Neural progenitor cell (in vitro differentiated cells): ENCODE results near the gene COX6A2. TPM values are rescaled to one million over a fixed set of nuclear protein-coding genes. Genes with fewer than 3 reads are reported as not detected.

Experiments used
- DNase-seq: peaks from one replicate; pipeline ENCODE4 v3.0.0-alpha.2; 2016; ENCODE audit warnings: low spot score
- H2AFZ ChIP-seq: fragments of 200-600 bp; sonication (generic); replicated peaks from 2 replicates; pipeline ENCODE4 v1.6.1; 2016; ENCODE audit warnings: antibody characterized with exemption
- H3F3A ChIP-seq: fragments of 200-600 bp; sonication (generic); 2 replicates; pipeline ENCODE4 v1.6.1; 2016; ENCODE audit warnings: antibody characterized with exemption, low read depth
- H3K27ac ChIP-seq: fragments of 200-600 bp; sonication (generic); 2 replicates; pipeline ENCODE4 v1.5.1; 2016; ENCODE audit warnings: mild to moderate bottlenecking
- H3K27me3 ChIP-seq: fragments of 200-600 bp; sonication (generic); 2 replicates; pipeline ENCODE4 v1.6.1; 2016; ENCODE audit warnings: mild to moderate bottlenecking, moderate library complexity
- H3K36me3 ChIP-seq: fragments of 200-600 bp; sonication (generic); 2 replicates; pipeline ENCODE4 v1.5.1; 2016
- H3K4me1 ChIP-seq: fragments of 200-600 bp; sonication (generic); 2 replicates; pipeline ENCODE4 v1.6.1; 2016; ENCODE audit warnings: mixed run types
- H3K4me2 ChIP-seq: fragments of 200-600 bp; sonication (generic); 2 replicates; pipeline ENCODE4 v1.6.1; 2016
- H3K4me3 ChIP-seq: fragments of 200-600 bp; sonication (generic); 2 replicates; pipeline ENCODE4 v1.5.1; 2016
- H3K79me2 ChIP-seq: fragments of 200-600 bp; sonication (generic); 2 replicates; pipeline ENCODE4 v1.6.1; 2016; ENCODE audit warnings: low read depth
- H3K9ac ChIP-seq: fragments of 200-600 bp; sonication (generic); 2 replicates; pipeline ENCODE4 v1.6.1; 2016
- H3K9me3 ChIP-seq: fragments of 200-600 bp; sonication (generic); 2 replicates; pipeline ENCODE4 v1.5.1; 2016; ENCODE audit warnings: low read depth
- H4K20me1 ChIP-seq: fragments of 200-600 bp; sonication (generic); 2 replicates; pipeline ENCODE4 v1.6.1; 2016; ENCODE audit warnings: low read depth
- H3K27ac Mint-ChIP-seq: 3 replicates; pipeline ENCODE4 v1.8.0; 2021; ENCODE audit warnings: mixed read lengths
- H3K27me3 Mint-ChIP-seq: 2 replicates; pipeline ENCODE4 v1.8.0; 2022; ENCODE audit warnings: low read depth, mild to moderate bottlenecking, inconsistent platforms, moderate library complexity, mixed read lengths; ENCODE audit not compliant: insufficient read depth
- H3K36me3 Mint-ChIP-seq: 3 replicates; pipeline ENCODE4 v1.8.0; 2021; ENCODE audit warnings: mixed read lengths
- H3K4me1 Mint-ChIP-seq: 3 replicates; pipeline ENCODE4 v1.8.0; 2021; ENCODE audit warnings: mixed read lengths
- H3K4me3 Mint-ChIP-seq: 3 replicates; pipeline ENCODE4 v1.8.0; 2021; ENCODE audit warnings: mild to moderate bottlenecking, moderate library complexity, mixed read lengths
- H3K9me3 Mint-ChIP-seq: 3 replicates; pipeline ENCODE4 v1.8.0; 2020; ENCODE audit warnings: mixed read lengths
- EZH2 ChIP-seq: fragments of 200-600 bp; sonication (generic); IDR thresholded peaks from 2 replicates; pipeline ENCODE4 v1.6.1; 2017; ENCODE audit warnings: antibody characterized with exemption, mild to moderate bottlenecking, moderate library complexity
- EZH2phosphoT487 ChIP-seq: fragments of 200-600 bp; sonication (generic); IDR thresholded peaks from 2 replicates; pipeline ENCODE4 v1.6.1; 2017; ENCODE audit warnings: antibody characterized with exemption
- total RNA-seq: library from RNA; depleted of rRNA; stranded (reverse); fragments of >200 nt; gene quantifications from 2 replicates; pipeline ENCODE4 v1.2.3, GENCODE V29; 2015; ENCODE audit warnings: low replicate concordance
- TF ChIP-seq, protein P1 (sequence below): fragments of 200-600 bp; sonication (generic); IDR thresholded peaks from 2 replicates; pipeline ENCODE4 v1.5.1; 2017; ENCODE audit warnings: antibody characterized with exemption, mild to moderate bottlenecking

Gene COX6A2
- total RNA-seq, 1 donor from 2014 or later: not detected

DNA sequence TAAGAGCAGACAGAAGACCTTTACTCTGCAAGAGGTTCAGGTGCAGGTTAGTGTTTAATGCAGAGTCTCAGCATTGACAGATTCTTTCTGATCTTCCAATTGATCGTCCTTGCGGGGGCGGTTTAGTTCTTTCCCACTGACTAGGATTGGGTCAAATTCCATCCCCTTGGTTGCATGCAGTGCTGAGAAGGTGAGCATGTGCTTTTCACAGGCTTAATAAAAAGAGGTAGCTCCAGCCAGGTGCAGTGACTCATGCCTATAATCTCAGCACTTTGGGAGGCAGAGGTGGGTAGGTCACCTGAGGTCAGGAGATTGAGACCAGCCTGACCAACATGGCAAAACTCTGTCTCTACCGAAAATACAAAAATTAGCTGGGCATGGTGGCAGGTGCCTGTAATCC lies 42.5 kb downstream of the COX6A2 start:
- DNase-seq: no peak
- Histone ChIP-seq H3K4me3 (no peak overlapping the region), H3K4me2 (no peak overlapping the region), H3K9me3 (no peaks in the 10 kb centered on the region), H3F3A (no peaks in the 10 kb centered on the region), H3K27me3 (no peaks in the 10 kb centered on the region), H3K27ac (no peak overlapping the region), H4K20me1 (no peaks in the 10 kb centered on the region), H3K36me3 (no peaks in the 10 kb centered on the region), H3K4me1 (no peaks in the 10 kb centered on the region), H3K9ac (no peak overlapping the region), H3K79me2 (no peaks in the 10 kb centered on the region), H2AFZ (no peak overlapping the region)
- TF ChIP-seq EZH2: no peak
- no peak for TF ChIP-seq EZH2phosphoT487
- TF ChIP-seq, protein P1, sequence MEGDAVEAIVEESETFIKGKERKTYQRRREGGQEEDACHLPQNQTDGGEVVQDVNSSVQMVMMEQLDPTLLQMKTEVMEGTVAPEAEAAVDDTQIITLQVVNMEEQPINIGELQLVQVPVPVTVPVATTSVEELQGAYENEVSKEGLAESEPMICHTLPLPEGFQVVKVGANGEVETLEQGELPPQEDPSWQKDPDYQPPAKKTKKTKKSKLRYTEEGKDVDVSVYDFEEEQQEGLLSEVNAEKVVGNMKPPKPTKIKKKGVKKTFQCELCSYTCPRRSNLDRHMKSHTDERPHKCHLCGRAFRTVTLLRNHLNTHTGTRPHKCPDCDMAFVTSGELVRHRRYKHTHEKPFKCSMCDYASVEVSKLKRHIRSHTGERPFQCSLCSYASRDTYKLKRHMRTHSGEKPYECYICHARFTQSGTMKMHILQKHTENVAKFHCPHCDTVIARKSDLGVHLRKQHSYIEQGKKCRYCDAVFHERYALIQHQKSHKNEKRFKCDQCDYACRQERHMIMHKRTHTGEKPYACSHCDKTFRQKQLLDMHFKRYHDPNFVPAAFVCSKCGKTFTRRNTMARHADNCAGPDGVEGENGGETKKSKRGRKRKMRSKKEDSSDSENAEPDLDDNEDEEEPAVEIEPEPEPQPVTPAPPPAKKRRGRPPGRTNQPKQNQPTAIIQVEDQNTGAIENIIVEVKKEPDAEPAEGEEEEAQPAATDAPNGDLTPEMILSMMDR: no peak
- Mint-ChIP-seq H3K4me3 (no peak overlapping the region), H3K9me3 (no peaks in the 10 kb centered on the region), H3K27me3 (peaks cover 8% of the 10 kb centered on the region), H3K4me1 (peaks cover 13% of the 10 kb centered on the region), H3K36me3 (no peaks in the 10 kb centered on the region), H3K27ac (no peak overlapping the region)

DNA sequence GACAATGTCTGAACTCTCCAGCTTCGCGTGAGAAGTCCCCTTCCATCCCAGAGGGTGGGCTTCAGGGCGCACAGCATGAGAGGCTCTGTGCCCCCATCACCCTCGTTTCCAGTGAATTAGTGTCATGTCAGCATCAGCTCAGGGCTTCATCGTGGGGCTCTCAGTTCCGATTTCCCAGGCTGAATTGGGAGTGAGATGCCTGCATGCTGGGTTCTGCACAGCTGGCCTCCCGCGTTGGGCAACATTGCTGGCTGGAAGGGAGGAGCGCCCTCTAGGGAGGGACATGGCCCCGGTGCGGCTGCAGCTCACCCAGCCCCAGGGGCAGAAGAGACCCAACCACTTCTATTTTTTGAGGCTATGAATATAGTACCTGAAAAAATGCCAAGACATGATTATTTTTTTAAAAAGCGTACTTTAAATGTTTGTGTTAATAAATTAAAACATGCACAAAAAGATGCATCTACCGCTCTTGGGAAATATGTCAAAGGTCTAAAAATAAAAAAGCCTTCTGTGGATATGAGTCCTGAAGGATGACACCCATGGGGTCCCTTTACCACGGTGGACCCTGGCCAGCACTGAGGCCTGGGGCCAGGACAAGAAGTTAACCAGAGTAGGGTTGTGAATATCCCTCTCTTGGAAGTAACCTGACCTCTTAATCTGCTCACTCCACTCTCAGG lies 45.5 kb downstream of the COX6A2 start:
- no peak overlapping the region for H3K4me3 Mint-ChIP-seq
- no peaks in the 10 kb centered on the region for H3K36me3 Mint-ChIP-seq
- Histone ChIP-seq H3K79me2 (no peaks in the 10 kb centered on the region), H3K36me3 (no peaks in the 10 kb centered on the region), H3K27ac (no peak overlapping the region), H3K9me3 (no peaks in the 10 kb centered on the region), H2AFZ (peak overlapping the region; percentile 82), H3K9ac (no peak overlapping the region), H3K4me2 (peak overlapping the region; percentile 50), H3K4me1 (no peaks in the 10 kb centered on the region), H4K20me1 (no peaks in the 10 kb centered on the region), H3F3A (no peaks in the 10 kb centered on the region), H3K27me3 (no peaks in the 10 kb centered on the region), H3K4me3 (no peak overlapping the region)
- H3K9me3 Mint-ChIP-seq: no peaks in the 10 kb centered on the region
- peak overlapping the region; percentile 18 for H3K27ac Mint-ChIP-seq
- peak; percentile 86 for DNase-seq
- H3K27me3 Mint-ChIP-seq: peaks cover 13% of the 10 kb centered on the region
- peaks cover 13% of the 10 kb centered on the region for H3K4me1 Mint-ChIP-seq
- TF ChIP-seq, protein P1: peak; percentile 90
- no peak for TF ChIP-seq EZH2

DNA sequence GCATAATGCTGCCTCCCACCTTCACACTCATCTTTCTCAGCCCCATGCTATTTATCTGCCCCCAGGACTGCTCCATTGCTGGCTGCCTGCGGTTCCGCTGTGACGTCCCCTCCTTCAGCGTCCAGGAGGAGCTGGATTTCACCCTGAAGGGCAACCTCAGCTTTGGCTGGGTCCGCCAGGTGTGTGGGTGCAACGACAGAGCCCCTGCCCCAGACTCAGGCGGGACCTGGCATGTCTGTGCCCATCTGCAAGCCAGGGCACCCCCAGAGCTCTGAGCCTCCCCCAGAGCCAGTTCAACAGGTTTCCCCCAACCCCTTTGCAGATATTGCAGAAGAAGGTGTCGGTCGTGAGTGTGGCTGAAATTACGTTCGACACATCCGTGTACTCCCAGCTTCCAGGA lies 48.0 kb downstream of the COX6A2 start:
- Histone ChIP-seq H3K27ac (no peak overlapping the region), H3K4me1 (no peaks in the 10 kb centered on the region), H3K9ac (no peak overlapping the region), H3K4me2 (no peak overlapping the region), H4K20me1 (no peaks in the 10 kb centered on the region), H3K36me3 (no peaks in the 10 kb centered on the region), H3K4me3 (no peak overlapping the region), H3F3A (no peaks in the 10 kb centered on the region), H3K9me3 (no peaks in the 10 kb centered on the region), H3K79me2 (no peaks in the 10 kb centered on the region), H2AFZ (no peak overlapping the region), H3K27me3 (no peaks in the 10 kb centered on the region)
- TF ChIP-seq, protein P1: no peak
- no peak for TF ChIP-seq EZH2
- DNase-seq: no peak
- no peak overlapping the region for H3K27ac Mint-ChIP-seq
- H3K36me3 Mint-ChIP-seq: no peaks in the 10 kb centered on the region
- no peaks in the 10 kb centered on the region for H3K9me3 Mint-ChIP-seq
- peaks cover 4% of the 10 kb centered on the region for H3K4me1 Mint-ChIP-seq
- peaks cover 24% of the 10 kb centered on the region for H3K27me3 Mint-ChIP-seq
- H3K4me3 Mint-ChIP-seq: no peak overlapping the region

Other genes with a start within 250 kb of the COX6A2 start
- 81.7 and 127 TPM in 2 replicates for gene FUS, start 248.2 kb downstream of the COX6A2 start, total RNA-seq
- 0.81 TPM in 1 of 2 replicates, not detected in the other for gene PYCARD, start 225.6 kb downstream of the COX6A2 start, total RNA-seq
- gene TRIM72, start 214.2 kb downstream of the COX6A2 start, total RNA-seq: 0.07 TPM in 1 of 2 replicates, not detected in the other
- gene PYDC1, start 211.2 kb downstream of the COX6A2 start, total RNA-seq: not detected in 2 replicates
- not detected in 2 replicates for gene ITGAM, start 168.4 kb downstream of the COX6A2 start, total RNA-seq
- not detected in 2 replicates for gene ITGAX, start 73.2 kb downstream of the COX6A2 start, total RNA-seq
- gene ITGAD, start 35.0 kb downstream of the COX6A2 start, total RNA-seq: not detected in 2 replicates
- 0.19 and 0.53 TPM in 2 replicates for gene ZNF843, start 14.4 kb upstream of the COX6A2 start, total RNA-seq
- gene ARMC5, start 31.1 kb upstream of the COX6A2 start, total RNA-seq: 5.4 and 7.6 TPM in 2 replicates
- gene TGFB1I1, start 43.8 kb upstream of the COX6A2 start, total RNA-seq: 0.09 TPM in 1 of 2 replicates, not detected in the other
- gene SLC5A2, start 54.8 kb upstream of the COX6A2 start, total RNA-seq: not detected in 2 replicates
- gene RUSF1, start 80.0 kb upstream of the COX6A2 start, total RNA-seq: 11.5 and 54.9 TPM in 2 replicates
- gene AHSP, start 99.5 kb upstream of the COX6A2 start, total RNA-seq: not detected in 2 replicates